T-cell (primary cell): ENCODE results near the gene UACA. TPM values are rescaled to one million over a fixed set of nuclear protein-coding genes. Genes with fewer than 3 reads are reported as not detected.

Experiments used
- ATAC-seq, 4 experiments: fragments of 200-7000 bp in 3 of 4; fragments of 150-1000 bp in 1 of 4; cut with Tn5 transposase; replicated peaks in 1 of 4; 1 replicate in 3 of 4; 2 replicates in 1 of 4; pipeline ENCODE4 v1.10.0; 2021; ENCODE audit warnings: moderate library complexity in 3 of 4, mild to moderate bottlenecking in 2 of 4, moderate number of reproducible peaks in 1 of 4
- CTCF ChIA-PET, 2 donors: fragments of 300-600 bp; sonication (Branson Sonifier 250); formaldehyde crosslinking; loops; one replicate each; lab custom pipeline; 2022; ENCODE audit warnings: antibody characterized with exemption in 2 of 2; lab: Charles Lee
- POLR2A ChIA-PET, 2 donors: fragments of 300-600 bp; sonication (Branson Sonifier 250); formaldehyde crosslinking; loops; one replicate each; lab custom pipeline; 2022; ENCODE audit warnings: antibody characterized with exemption in 2 of 2; lab: Charles Lee
- DNase-seq, 35 experiments: peaks; one replicate each; pipeline versions ENCODE4 v3.0.0 to v3.0.0-alpha.2; 2013 to 2023
- H3K27ac ChIP-seq: one replicate; pipeline ENCODE4 v1.5.1; 2013; ENCODE audit warnings: low read length
- H3K27me3 ChIP-seq, 2 experiments: replicated peaks in 1 of 2; 1 replicate in 1 of 2; 2 replicates in 1 of 2; pipeline versions ENCODE4 v1.6.1 to v1.7.0; 2013; ENCODE audit warnings: low read length in 1 of 2, mixed read lengths in 1 of 2; ENCODE audit not compliant: control insufficient read depth in 2 of 2, insufficient read depth in 2 of 2; ENCODE audit errors: extremely low read depth in 1 of 2
- H3K36me3 ChIP-seq, 2 donors: 1 replicate in 1 of 2; 2 replicates in 1 of 2; pipeline versions ENCODE4 v1.6.1 to v1.7.0; 2013; ENCODE audit warnings: low read length in 1 of 2; ENCODE audit not compliant: control insufficient read depth in 2 of 2, insufficient read depth in 1 of 2; ENCODE audit errors: extremely low read depth in 1 of 2
- H3K4me1 ChIP-seq, 2 experiments: 1 replicate in 1 of 2; 2 replicates in 1 of 2; pipeline versions ENCODE4 v1.6.1 to v1.7.0; 2013; ENCODE audit warnings: low read length in 2 of 2, mixed read lengths in 1 of 2; ENCODE audit not compliant: insufficient read depth in 2 of 2, control insufficient read depth in 1 of 2; ENCODE audit errors: extremely low read depth in 1 of 2
- H3K4me3 ChIP-seq, 2 donors: 1 replicate in 1 of 2; 2 replicates in 1 of 2; pipeline versions ENCODE4 v1.5.1 to v1.7.0; 2013; ENCODE audit warnings: mild to moderate bottlenecking in 2 of 2, low read length in 1 of 2, moderate library complexity in 1 of 2; ENCODE audit not compliant: control insufficient read depth in 1 of 2; ENCODE audit errors: extremely low read depth in 1 of 2
- H3K9me3 ChIP-seq: 2 replicates; pipeline ENCODE4 v1.7.0; 2013
- H3K27ac Mint-ChIP-seq, 2 donors: one replicate each; pipeline ENCODE4 v1.8.0; 2020 to 2021; ENCODE audit warnings: mild to moderate bottlenecking in 2 of 2, mixed read lengths in 2 of 2
- H3K27me3 Mint-ChIP-seq, 2 donors: one replicate each; pipeline ENCODE4 v1.8.0; 2021 to 2022; ENCODE audit warnings: mixed read lengths in 2 of 2
- H3K36me3 Mint-ChIP-seq: one replicate; pipeline ENCODE4 v1.8.0; 2021; ENCODE audit warnings: mixed read lengths
- H3K4me1 Mint-ChIP-seq, 3 donors: one replicate each; pipeline ENCODE4 v1.8.0; 2020 to 2022; ENCODE audit warnings: mixed read lengths in 3 of 3, mild to moderate bottlenecking in 1 of 3
- H3K4me3 Mint-ChIP-seq, 3 donors: one replicate each; pipeline ENCODE4 v1.8.0; 2020 to 2022; ENCODE audit warnings: mild to moderate bottlenecking in 3 of 3, mixed read lengths in 3 of 3, moderate library complexity in 3 of 3
- H3K9me3 Mint-ChIP-seq, 3 donors: one replicate each; pipeline ENCODE4 v1.8.0; 2020 to 2022; ENCODE audit warnings: mixed read lengths in 3 of 3
- WGBS: methylation state at CpG from one replicate; pipeline ENCODE4 v1.1.5; 2013; ENCODE audit warnings: missing lambda C conversion rate; ENCODE audit not compliant: insufficient coverage; 5-methylcytosine and 5-hydroxymethylcytosine counted together
- total RNA-seq, 35 experiments: library from RNA in 6 of 35; stranded (reverse) in 6 of 35; fragments of 120-200 nt in 1 of 35; gene quantifications; one replicate each; pipeline versions ENCODE4 v1.2.1 to v1.2.4 and lab custom pipeline; 2013 to 2026

UACA gene
- total RNA-seq, 5 donors from 2014 or later (not counting 1 experiment from before 2014, with no cell fraction given): 0.08 to 1.3 (median 0.70) TPM

DNA sequence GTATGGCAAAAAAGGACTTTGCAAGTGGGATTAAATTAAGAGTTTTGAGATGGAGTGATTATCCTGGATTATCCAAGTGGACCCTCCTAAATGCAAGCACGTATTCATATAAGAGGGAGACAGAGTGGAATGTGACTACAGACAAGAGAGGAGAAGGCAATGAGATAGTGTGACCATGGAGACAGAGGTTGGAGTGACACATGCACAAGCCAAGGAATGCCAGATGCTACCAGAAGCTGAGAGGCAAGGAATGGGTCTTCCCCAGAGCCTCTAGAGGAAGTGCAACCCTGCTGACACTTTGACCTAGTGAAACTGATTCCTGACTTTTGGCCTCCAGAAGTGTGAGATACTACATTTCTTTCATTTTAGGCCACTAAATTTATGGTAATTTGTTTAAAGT, 117.2 kb downstream of the UACA start:
- Histone ChIP-seq H3K4me1 (no peaks in the 10 kb centered on the region), H3K27me3 (no peaks in the 10 kb centered on the region), H3K9me3 (no peaks in the 10 kb centered on the region), H3K4me3 (no peak overlapping the region), H3K27ac (no peak overlapping the region), H3K36me3 (no peaks in the 10 kb centered on the region)
- H3K9me3 Mint-ChIP-seq: no peaks in the 10 kb centered on the region
- H3K36me3 Mint-ChIP-seq: no peaks in the 10 kb centered on the region
- peaks cover 15 to 28% of the 10 kb centered on the region in 2 donors for H3K27me3 Mint-ChIP-seq
- H3K4me3 Mint-ChIP-seq: no peak overlapping the region
- no peak overlapping the region for H3K27ac Mint-ChIP-seq
- no peaks in the 10 kb centered on the region for H3K4me1 Mint-ChIP-seq
- ChIA-PET CTCF (no interaction called here), POLR2A (no interaction called here)
- ATAC-seq: no peak
- 92% methylated on average over 1 of the region's 1 CpG for WGBS
- DNase-seq: no peak

DNA sequence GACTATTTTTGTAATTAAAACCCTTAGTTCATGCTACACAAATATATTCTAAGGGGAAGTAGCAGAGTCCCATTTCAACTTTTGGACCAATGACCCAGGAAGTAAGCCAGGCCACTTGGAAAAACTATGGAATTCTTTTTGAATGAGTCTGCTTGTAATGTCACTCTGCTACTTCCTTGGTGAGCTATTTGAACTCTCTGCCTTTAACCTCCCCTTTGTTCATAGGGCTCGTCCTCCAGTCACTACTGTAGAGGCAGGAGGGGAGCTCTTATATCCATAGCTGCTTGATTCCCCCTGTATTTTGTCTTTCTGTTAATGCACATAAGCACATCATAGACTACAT, 119.6 kb downstream of the UACA start:
- H3K4me1 Mint-ChIP-seq: no peaks in the 10 kb centered on the region
- ChIA-PET CTCF (interaction anchor here in 1 of 2 donors (0.5 to 0.7 kb wide), 2 partner anchors 79 to 843 kb away, joined by 3 to 4 read pairs; no protein-coding TSS in a partner anchor), POLR2A (no interaction called here)
- Histone ChIP-seq H3K36me3 (no peaks in the 10 kb centered on the region), H3K27me3 (no peaks in the 10 kb centered on the region), H3K4me1 (no peaks in the 10 kb centered on the region), H3K27ac (no peak overlapping the region), H3K9me3 (no peaks in the 10 kb centered on the region), H3K4me3 (no peak overlapping the region)
- H3K9me3 Mint-ChIP-seq: no peaks in the 10 kb centered on the region
- DNase-seq: no peak
- peaks cover 15 to 21% of the 10 kb centered on the region in 2 donors for H3K27me3 Mint-ChIP-seq
- whole genome bisulfite sequencing: no CpG with 5 or more reads among the region's 1 CpG
- no peak for ATAC-seq
- H3K36me3 Mint-ChIP-seq: no peaks in the 10 kb centered on the region
- H3K4me3 Mint-ChIP-seq: no peak overlapping the region
- H3K27ac Mint-ChIP-seq: no peak overlapping the region

DNA sequence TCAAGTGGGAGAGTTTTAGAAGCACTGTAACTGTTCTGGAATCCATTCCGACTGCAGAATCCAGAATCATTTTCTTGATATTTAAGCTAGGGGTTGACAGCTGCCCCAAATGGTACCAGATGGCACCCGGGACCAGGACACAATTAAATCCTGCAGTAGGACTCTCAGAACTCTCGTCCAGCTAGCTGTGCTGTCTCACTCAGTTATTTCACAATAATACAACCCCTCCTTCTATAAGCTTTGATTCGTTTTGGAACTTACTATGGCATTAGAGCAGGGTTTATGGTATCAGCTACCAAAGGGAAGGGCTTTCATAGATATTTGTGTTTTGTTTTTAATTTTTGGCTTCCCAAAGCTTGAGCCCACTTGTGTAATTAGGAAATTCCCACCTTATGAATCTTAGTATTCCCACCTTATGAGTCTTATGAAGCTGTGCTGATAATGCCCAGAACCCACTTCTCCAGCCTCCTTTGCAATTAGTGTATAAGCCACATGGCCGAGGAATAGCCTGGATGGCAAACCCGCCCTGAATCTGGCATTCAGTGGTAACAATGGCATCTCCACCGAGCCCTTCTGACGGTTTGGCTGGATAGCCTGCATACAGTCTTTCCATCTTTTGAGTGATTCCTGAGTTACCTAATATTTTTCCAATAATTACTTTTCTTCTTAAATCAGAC, 120.1 kb downstream of the UACA start:
- ATAC-seq (no peak), DNase-seq (no peak)
- ChIA-PET CTCF (interaction anchor here in 1 of 2 donors (0.7 kb wide), 1 partner anchor 79 kb away, joined by 3 read pairs; no protein-coding TSS in a partner anchor), POLR2A (no interaction called here)
- Histone ChIP-seq H3K4me3 (no peak overlapping the region), H3K4me1 (no peaks in the 10 kb centered on the region), H3K36me3 (no peaks in the 10 kb centered on the region), H3K9me3 (no peaks in the 10 kb centered on the region), H3K27ac (no peak overlapping the region), H3K27me3 (no peaks in the 10 kb centered on the region)
- no peaks in the 10 kb centered on the region for H3K4me1 Mint-ChIP-seq
- no peaks in the 10 kb centered on the region for H3K9me3 Mint-ChIP-seq
- 91% methylated on average over 4 of the region's 8 CpGs for WGBS
- H3K27me3 Mint-ChIP-seq: peaks cover 15 to 21% of the 10 kb centered on the region in 2 donors
- H3K4me3 Mint-ChIP-seq: no peak overlapping the region
- H3K36me3 Mint-ChIP-seq: no peaks in the 10 kb centered on the region
- no peak overlapping the region for H3K27ac Mint-ChIP-seq

DNA sequence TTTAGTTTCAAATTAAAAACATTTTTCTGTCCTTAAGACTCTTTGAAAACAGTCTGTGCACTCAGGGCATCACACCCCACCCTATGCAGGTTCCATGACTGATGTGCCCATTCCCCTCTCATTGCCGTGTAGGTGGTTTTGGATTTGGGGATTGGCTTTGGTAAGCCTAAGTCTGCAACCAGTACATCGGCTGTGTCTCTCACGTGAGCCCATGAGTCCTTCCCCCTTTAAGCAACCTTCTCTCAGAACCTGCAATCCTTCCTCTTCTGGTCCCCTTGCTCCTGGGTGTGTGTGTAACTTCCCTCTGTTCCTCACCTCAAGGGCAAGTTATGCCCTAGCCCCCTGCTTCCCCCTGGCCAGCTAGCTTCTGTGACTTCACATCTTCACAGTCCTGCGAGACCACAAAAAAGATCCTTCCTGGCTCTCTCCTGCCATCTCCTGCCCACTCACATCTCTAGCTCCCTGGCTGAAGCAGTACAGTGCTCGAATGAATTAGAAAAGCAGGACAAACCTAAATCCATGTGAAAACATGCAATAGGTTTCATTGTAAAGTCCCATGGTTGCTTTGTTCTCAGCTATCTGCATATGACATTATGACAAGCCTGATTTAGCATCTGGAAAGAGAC, 126.7 kb downstream of the UACA start:
- Histone ChIP-seq H3K36me3 (no peaks in the 10 kb centered on the region), H3K27me3 (peaks cover 0 to 10% of the 10 kb centered on the region in 2 experiments), H3K9me3 (no peaks in the 10 kb centered on the region), H3K4me3 (no peak overlapping the region), H3K4me1 (no peaks in the 10 kb centered on the region), H3K27ac (no peak overlapping the region)
- H3K27me3 Mint-ChIP-seq: peaks cover 9 to 17% of the 10 kb centered on the region in 2 donors
- no peaks in the 10 kb centered on the region for H3K36me3 Mint-ChIP-seq
- CTCF ChIA-PET: no interaction called here
- peak in 1 of 35 experiments; percentile 10 for DNase-seq
- POLR2A ChIA-PET: interaction anchor here in 1 of 2 donors (0.6 kb wide), 2 partner anchors 532 to 1179 kb away, joined by 3 to 6 read pairs; no protein-coding TSS in a partner anchor
- H3K27ac Mint-ChIP-seq: no peak overlapping the region
- WGBS: 81% methylated on average over 2 of the region's 5 CpGs
- no peak overlapping the region for H3K4me3 Mint-ChIP-seq
- peaks cover 10 to 22% (median 11%) of the 10 kb centered on the region in 3 donors for H3K4me1 Mint-ChIP-seq
- ATAC-seq: no peak
- no peaks in the 10 kb centered on the region for H3K9me3 Mint-ChIP-seq

DNA sequence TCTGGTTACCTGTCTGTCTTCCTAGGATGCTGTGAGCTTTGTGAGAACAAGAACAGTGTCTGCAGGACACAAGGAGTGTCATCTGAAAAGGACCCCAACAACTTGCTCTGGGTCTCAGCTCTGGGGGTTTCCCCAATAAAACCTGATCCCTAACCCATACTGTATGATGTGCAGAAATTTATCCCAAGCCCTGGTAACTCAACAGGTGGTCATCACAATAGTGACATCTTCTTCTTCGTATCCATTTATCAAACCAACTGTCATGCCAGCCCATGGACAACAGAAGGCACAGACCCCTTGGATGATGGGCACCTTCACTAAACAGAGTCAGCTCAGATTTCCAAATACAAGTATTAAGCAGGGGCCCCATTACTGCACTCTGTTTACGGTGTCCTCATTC, 127.5 kb downstream of the UACA start:
- ChIA-PET CTCF (no interaction called here), POLR2A (no interaction called here)
- peaks cover 10 to 22% (median 11%) of the 10 kb centered on the region in 3 donors for H3K4me1 Mint-ChIP-seq
- H3K4me1 ChIP-seq: no peaks in the 10 kb centered on the region
- no peak for DNase-seq
- no peak overlapping the region for H3K4me3 ChIP-seq
- H3K27ac ChIP-seq: no peak overlapping the region
- no peak overlapping the region for H3K27ac Mint-ChIP-seq
- no peak overlapping the region for H3K4me3 Mint-ChIP-seq
- ATAC-seq: no peak
- peaks cover 9 to 17% of the 10 kb centered on the region in 2 donors for H3K27me3 Mint-ChIP-seq
- peaks cover 0 to 10% of the 10 kb centered on the region in 2 experiments for H3K27me3 ChIP-seq
- H3K9me3 Mint-ChIP-seq: no peaks in the 10 kb centered on the region
- no CpG with 5 or more reads among the region's 2 CpGs for WGBS
- no peaks in the 10 kb centered on the region for H3K9me3 ChIP-seq
- no peaks in the 10 kb centered on the region for H3K36me3 ChIP-seq
- no peaks in the 10 kb centered on the region for H3K36me3 Mint-ChIP-seq

GRCh38 chr15:70633991-70634390, 129.4 kb downstream of the UACA start:
- no peaks in the 10 kb centered on the region for H3K4me1 ChIP-seq
- no peaks in the 10 kb centered on the region for H3K9me3 ChIP-seq
- Mint-ChIP-seq H3K36me3 (no peaks in the 10 kb centered on the region), H3K27ac (no peak overlapping the region), H3K27me3 (peaks cover 17 to 20% of the 10 kb centered on the region in 2 donors), H3K4me1 (peaks cover 10 to 22% (median 11%) of the 10 kb centered on the region in 3 donors), H3K4me3 (no peak overlapping the region), H3K9me3 (no peaks in the 10 kb centered on the region)
- WGBS: 100% methylated on average over 2 of the region's 7 CpGs
- ChIA-PET POLR2A (no interaction called here), CTCF (no interaction called here)
- no peak overlapping the region for H3K27ac ChIP-seq
- no peak for ATAC-seq
- no peaks in the 10 kb centered on the region for H3K36me3 ChIP-seq
- no peak overlapping the region for H3K4me3 ChIP-seq
- DNase-seq: no peak
- peaks cover 0 to 22% of the 10 kb centered on the region in 2 experiments for H3K27me3 ChIP-seq
